OCI-LY3 (cell line): Measurements from ENCODE around the gene BPIFB4.

Source experiments
- H2AFZ ChIP-seq: fragments of 200-600, 300-600 bp; shearing (Covaris generic); 2 replicates; pipeline ENCODE4 v1.6.0; 2014; ENCODE audit warnings: antibody characterized with exemption, low read depth, low read length
- H3K27ac ChIP-seq: fragments of 200-600, 300-600 bp; sonication (generic); 2 replicates; pipeline ENCODE4 v1.5.1; 2014; ENCODE audit warnings: mild to moderate bottlenecking, low read length, moderate library complexity, mixed read lengths
- H3K27me3 ChIP-seq: fragments of 200-600, 300-600 bp; sonication (generic); 2 replicates; pipeline ENCODE4 v1.6.1; 2014; ENCODE audit warnings: low read depth, low read length, mixed read lengths
- H3K36me3 ChIP-seq: fragments of 200-600, 300-600 bp; sonication (generic); replicated peaks from 2 replicates; pipeline ENCODE3; 2014; ENCODE audit warnings: low read depth, low read length, mixed read lengths
- H3K4me1 ChIP-seq: fragments of 300-600, 200-600 bp; sonication (generic); 2 replicates; pipeline ENCODE4 v1.6.1; 2014; ENCODE audit warnings: low read length, mixed read lengths
- H3K4me2 ChIP-seq: fragments of 200-600, 300-600 bp; sonication (generic); 2 replicates; pipeline ENCODE4 v1.6.1; 2014; ENCODE audit warnings: low read length, mixed read lengths
- H3K4me3 ChIP-seq: fragments of 300-600, 200-600 bp; sonication (generic); 2 replicates; pipeline ENCODE4 v1.5.1; 2014; ENCODE audit warnings: antibody characterized with exemption, mild to moderate bottlenecking, low read length, moderate library complexity
- H3K79me2 ChIP-seq: fragments of 300-600, 200-600 bp; shearing (Covaris generic); 2 replicates; pipeline ENCODE4 v1.6.1; 2014; ENCODE audit warnings: mild to moderate bottlenecking, low read length, mixed read lengths
- H3K9ac ChIP-seq: fragments of 300-600, 200-600 bp; shearing (Covaris generic); 2 replicates; pipeline ENCODE4 v1.6.0; 2014; ENCODE audit warnings: mild to moderate bottlenecking, low read length, moderate library complexity
- H3K9me3 ChIP-seq: fragments of 200-600, 300-600 bp; shearing (Covaris generic); 2 replicates; pipeline ENCODE4 v1.6.1; 2014; ENCODE audit warnings: low read length, mixed read lengths; ENCODE audit not compliant: insufficient read depth
- H4K20me1 ChIP-seq: fragments of 200-600, 300-600 bp; sonication (generic); 2 replicates; pipeline ENCODE4 v1.6.1; 2016; ENCODE audit warnings: low read length, mixed read lengths; ENCODE audit not compliant: insufficient read depth
- CTCF ChIP-seq: fragments of 200-600, 300-600 bp; sonication (generic); IDR thresholded peaks from 2 replicates; pipeline ENCODE4 v1.5.1; 2014; ENCODE audit warnings: antibody characterized with exemption, low read length, low read depth
- EZH2phosphoT487 ChIP-seq: fragments of 200-600 bp; shearing (Covaris generic); IDR thresholded peaks from 2 replicates; pipeline ENCODE4 v1.6.1; 2018; ENCODE audit warnings: antibody characterized with exemption, mixed run types, low read depth

BPIFB4 gene

DNA sequence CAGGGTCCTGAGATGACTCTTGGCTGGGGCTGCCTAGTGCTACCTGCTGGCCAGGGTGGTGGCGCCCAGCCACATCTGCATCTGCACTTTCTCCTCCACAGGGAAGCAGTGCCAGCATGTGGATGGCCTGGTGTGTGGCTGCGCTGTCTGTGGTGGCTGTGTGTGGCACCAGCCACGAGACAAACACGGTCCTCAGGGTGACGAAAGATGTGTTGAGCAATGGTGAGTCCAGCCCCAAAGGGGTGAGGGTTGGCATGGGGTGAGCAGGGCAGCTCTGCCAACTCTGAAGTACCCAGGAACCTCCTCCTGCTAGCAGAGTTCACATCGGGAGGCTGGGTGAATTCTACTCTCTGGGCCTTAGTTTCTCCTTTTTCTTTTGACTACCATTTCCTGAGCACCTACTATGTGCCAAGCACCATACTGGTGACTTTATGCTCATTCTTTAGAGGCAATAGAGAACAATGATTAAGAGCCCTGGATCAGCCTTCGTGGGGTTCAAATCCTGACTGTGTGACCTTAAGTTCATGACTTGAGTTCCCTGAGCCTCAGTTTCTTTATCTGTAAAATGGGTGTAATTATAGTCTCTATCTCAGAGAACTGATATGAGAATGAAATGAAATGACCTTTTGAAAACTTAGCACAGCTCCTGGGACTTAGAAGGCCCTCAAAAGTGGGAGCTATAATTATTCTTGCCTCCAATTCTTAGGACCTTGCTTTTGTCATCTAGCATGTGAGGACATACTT is 2.1 kb downstream of the BPIFB4 start:
- no peaks in the 10 kb centered on the region for H3K4me1 ChIP-seq
- H2AFZ ChIP-seq: no peak overlapping the region
- H3K4me2 ChIP-seq: no peak overlapping the region
- no peaks in the 10 kb centered on the region for H4K20me1 ChIP-seq
- H3K27me3 ChIP-seq: peaks cover 18% of the 10 kb centered on the region
- no peak overlapping the region for H3K4me3 ChIP-seq
- no peak overlapping the region for H3K9ac ChIP-seq
- H3K79me2 ChIP-seq: no peaks in the 10 kb centered on the region
- no peaks in the 10 kb centered on the region for H3K9me3 ChIP-seq
- no peak overlapping the region for H3K27ac ChIP-seq
- no peaks in the 10 kb centered on the region for H3K36me3 ChIP-seq
- TF ChIP-seq CTCF: no peak
- TF ChIP-seq EZH2phosphoT487: no peak

DNA sequence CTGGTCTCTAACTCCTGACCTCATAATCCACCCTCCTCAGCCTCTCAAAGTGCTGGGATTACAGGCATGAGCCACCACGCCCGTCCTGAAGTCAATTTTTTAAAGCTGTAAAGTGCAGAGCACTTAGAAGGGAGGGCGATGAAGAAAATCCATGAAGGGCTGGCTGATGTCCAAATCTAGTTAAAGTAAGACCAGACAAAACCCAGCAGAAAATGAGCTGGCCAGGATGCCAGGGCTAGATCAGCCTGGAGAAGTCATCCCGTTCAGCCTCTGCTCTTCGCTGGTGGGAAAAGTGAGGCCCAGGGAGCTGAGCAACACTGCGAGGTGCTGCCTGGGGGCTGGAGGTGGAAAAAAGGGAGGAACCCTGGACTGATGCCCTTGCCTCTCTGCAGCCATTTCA is 3.1 kb downstream of the BPIFB4 start:
- H3K9ac ChIP-seq: no peak overlapping the region
- peaks cover 16% of the 10 kb centered on the region for H3K27me3 ChIP-seq
- H4K20me1 ChIP-seq: no peaks in the 10 kb centered on the region
- no peaks in the 10 kb centered on the region for H3K9me3 ChIP-seq
- H2AFZ ChIP-seq: no peak overlapping the region
- no peaks in the 10 kb centered on the region for H3K79me2 ChIP-seq
- no peaks in the 10 kb centered on the region for H3K36me3 ChIP-seq
- TF ChIP-seq CTCF (no peak), EZH2phosphoT487 (no peak)
- no peak overlapping the region for H3K27ac ChIP-seq
- H3K4me3 ChIP-seq: no peak overlapping the region
- no peak overlapping the region for H3K4me2 ChIP-seq
- no peaks in the 10 kb centered on the region for H3K4me1 ChIP-seq

- Histone ChIP-seq H3K79me2 (no peaks in the 10 kb centered on the region), H3K27ac (no peak overlapping the region), H4K20me1 (no peaks in the 10 kb centered on the region), H3K4me2 (no peak overlapping the region), H3K4me3 (no peak overlapping the region), H3K36me3 (no peaks in the 10 kb centered on the region), H3K9ac (no peak overlapping the region), H3K9me3 (no peaks in the 10 kb centered on the region), H3K4me1 (no peaks in the 10 kb centered on the region), H2AFZ (no peak overlapping the region), H3K27me3 (peaks cover 11% of the 10 kb centered on the region)
- TF ChIP-seq EZH2phosphoT487: no peak
- TF ChIP-seq CTCF: no peak
These were observed 4.3 kb downstream of the BPIFB4 start for GRCh38 chr20:33083544-33084340.

DNA sequence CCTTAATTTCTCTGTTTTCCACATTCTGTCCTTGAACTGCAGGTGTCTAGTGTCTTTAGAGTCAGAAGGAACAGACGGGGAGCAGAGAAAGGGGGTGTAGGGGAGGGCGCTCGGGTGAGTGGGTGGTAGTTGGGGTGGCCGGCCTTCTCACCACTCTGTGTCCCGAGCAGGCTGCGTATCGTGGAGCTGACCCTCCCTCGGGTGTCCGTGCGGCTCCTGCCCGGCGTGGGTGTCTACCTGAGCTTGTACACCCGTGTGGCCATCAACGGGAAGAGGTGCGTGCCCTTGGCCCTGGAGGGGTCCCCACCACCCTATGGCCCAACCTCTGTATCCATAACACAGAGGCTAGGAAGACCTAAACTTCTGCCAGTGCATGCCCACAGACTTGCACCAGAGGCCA is 5.3 kb downstream of the BPIFB4 start:
- TF ChIP-seq CTCF (no peak), EZH2phosphoT487 (no peak)
- H3K79me2 ChIP-seq: no peaks in the 10 kb centered on the region
- H2AFZ ChIP-seq: no peak overlapping the region
- H3K27ac ChIP-seq: no peak overlapping the region
- no peak overlapping the region for H3K4me3 ChIP-seq
- no peaks in the 10 kb centered on the region for H3K36me3 ChIP-seq
- no peak overlapping the region for H3K4me2 ChIP-seq
- H3K4me1 ChIP-seq: no peaks in the 10 kb centered on the region
- no peak overlapping the region for H3K9ac ChIP-seq
- peaks cover 11% of the 10 kb centered on the region for H3K27me3 ChIP-seq
- H4K20me1 ChIP-seq: no peaks in the 10 kb centered on the region
- H3K9me3 ChIP-seq: no peaks in the 10 kb centered on the region
